ENCODE results near the gene SRC.
"Not testable (repeated sequence)": the region's sequence is repeated elsewhere in the genome, so short reads cannot be mapped to it uniquely, and the experiment has no call there.

Gene SRC

GRCh38 chr20:37337208-37337991 is 8.5 kb upstream of the SRC start:
- DNase-seq = no peak

- not testable (repeated sequence) for DNase-seq
These were observed 7.6 kb upstream of the SRC start for GRCh38 chr20:37338380-37338779.

GRCh38 chr20:37339208-37339607 is 6.7 kb upstream of the SRC start:
- no peak for DNase-seq

GRCh38 chr20:37339764-37340109 is 6.2 kb upstream of the SRC start:
- DNase-seq = not testable (repeated sequence)

GRCh38 chr20:37340998-37341397 is 4.9 kb upstream of the SRC start:
- no peak for DNase-seq

- no peak for DNase-seq
These were observed 4.3 kb upstream of the SRC start for GRCh38 chr20:37341632-37342031.

GRCh38 chr20:37342231-37343177 is 3.4 kb upstream of the SRC start:
- no peak for DNase-seq

GRCh38 chr20:37343212-37343993 is 2.5 kb upstream of the SRC start:
- no peak for DNase-seq

GRCh38 chr20:37343994-37344355 is 2.0 kb upstream of the SRC start:
- DNase-seq = no peak

GRCh38 chr20:37344506-37345338 is 1.2 kb upstream of the SRC start:
- DNase-seq = no peak

- DNase-seq = peak; percentile 10
These were observed 245 bp downstream of the SRC start for GRCh38 chr20:37346236-37346534.

- no peak for DNase-seq
These were observed 801 bp downstream of the SRC start for GRCh38 chr20:37346535-37347346.

- no peak for DNase-seq
These were observed 1.4 kb downstream of the SRC start for GRCh38 chr20:37347347-37347823.

- DNase-seq = no peak
These were observed 2.2 kb downstream of the SRC start for GRCh38 chr20:37347891-37348791.

GRCh38 chr20:37348792-37349516 is 3.0 kb downstream of the SRC start:
- DNase-seq = no peak

GRCh38 chr20:37349517-37350491 is 3.9 kb downstream of the SRC start:
- DNase-seq = no peak

GRCh38 chr20:37350649-37351574 is 5.0 kb downstream of the SRC start:
- DNase-seq = no peak
